ENCODE measurements around the gene SARNP. TPM values are rescaled to one million over a fixed set of nuclear protein-coding genes. Genes with fewer than 3 reads are reported as not detected.

The SARNP gene
- polyA plus RNA-seq, 6 donors from 2014 or later = 92.8 to 128 (median 106) TPM

DNA sequence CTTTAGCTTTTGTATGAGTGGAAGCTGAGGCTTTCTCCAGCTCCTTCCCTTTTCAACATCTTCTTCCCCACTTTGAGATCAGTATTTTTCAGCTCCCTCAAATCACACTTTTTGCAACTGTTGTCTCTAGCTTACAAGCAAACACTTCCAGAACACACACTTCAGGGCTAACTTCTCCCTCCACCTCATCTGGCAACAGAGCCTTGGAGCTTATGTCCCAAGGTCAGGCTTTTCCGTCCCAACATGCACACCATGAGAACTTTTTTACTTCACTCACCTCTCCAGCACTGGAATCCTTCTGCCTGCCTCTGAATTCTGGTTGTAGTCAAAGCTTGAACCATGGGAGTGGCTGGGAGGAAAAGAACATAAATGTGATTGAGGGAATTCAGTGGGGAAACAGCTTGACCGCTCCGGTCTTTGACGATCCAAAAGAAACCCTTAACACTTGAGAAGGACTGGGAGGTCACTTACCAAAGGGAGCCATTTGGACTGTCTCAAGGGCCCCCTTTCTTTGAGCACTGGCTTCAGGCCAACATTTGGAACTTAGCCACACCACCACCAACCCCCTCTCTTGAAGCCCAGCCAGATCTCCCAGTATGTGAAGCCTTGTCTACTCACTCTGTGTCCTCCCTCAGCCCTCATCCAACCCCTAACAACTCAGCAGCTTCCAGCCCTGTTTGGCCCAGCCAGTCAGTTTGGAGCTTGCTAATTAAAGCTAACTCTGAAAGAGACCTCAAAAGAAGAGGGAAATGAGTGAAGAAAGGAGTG lies 105.6 kb downstream of the SARNP start:
- Mint-ChIP-seq H3K36me3 (no peaks in the 10 kb centered on the region), H3K27me3 (peaks cover 14 to 25% (median 14%) of the 10 kb centered on the region in 3 donors), H3K9me3 (no peaks in the 10 kb centered on the region), H3K4me3 (no peak overlapping the region), H3K4me1 (peaks cover 28 to 38% (median 36%) of the 10 kb centered on the region in 3 donors), H3K27ac (no peak overlapping the region)
- DNase-seq (no peak), ATAC-seq (ENCODE audit: low read depth in 2 of 2) (no peak)

GRCh38 chr12:55708695-55709233 lies 108.8 kb downstream of the SARNP start:
- H3K27me3 Mint-ChIP-seq = peaks cover 14 to 30% (median 20%) of the 10 kb centered on the region in 3 donors
- no peak for ATAC-seq (ENCODE audit: low read depth in 2 of 2)
- peaks cover 27 to 31% (median 30%) of the 10 kb centered on the region in 3 donors for H3K4me1 Mint-ChIP-seq
- no peak for DNase-seq
- H3K4me3 Mint-ChIP-seq = peak overlapping the region; percentile 77 to 95 (median 92)
- H3K36me3 Mint-ChIP-seq = no peaks in the 10 kb centered on the region
- peak overlapping the region in 2 of 6 donors; percentile 8 to 47 for H3K27ac Mint-ChIP-seq
- no peaks in the 10 kb centered on the region for H3K9me3 Mint-ChIP-seq

DNA sequence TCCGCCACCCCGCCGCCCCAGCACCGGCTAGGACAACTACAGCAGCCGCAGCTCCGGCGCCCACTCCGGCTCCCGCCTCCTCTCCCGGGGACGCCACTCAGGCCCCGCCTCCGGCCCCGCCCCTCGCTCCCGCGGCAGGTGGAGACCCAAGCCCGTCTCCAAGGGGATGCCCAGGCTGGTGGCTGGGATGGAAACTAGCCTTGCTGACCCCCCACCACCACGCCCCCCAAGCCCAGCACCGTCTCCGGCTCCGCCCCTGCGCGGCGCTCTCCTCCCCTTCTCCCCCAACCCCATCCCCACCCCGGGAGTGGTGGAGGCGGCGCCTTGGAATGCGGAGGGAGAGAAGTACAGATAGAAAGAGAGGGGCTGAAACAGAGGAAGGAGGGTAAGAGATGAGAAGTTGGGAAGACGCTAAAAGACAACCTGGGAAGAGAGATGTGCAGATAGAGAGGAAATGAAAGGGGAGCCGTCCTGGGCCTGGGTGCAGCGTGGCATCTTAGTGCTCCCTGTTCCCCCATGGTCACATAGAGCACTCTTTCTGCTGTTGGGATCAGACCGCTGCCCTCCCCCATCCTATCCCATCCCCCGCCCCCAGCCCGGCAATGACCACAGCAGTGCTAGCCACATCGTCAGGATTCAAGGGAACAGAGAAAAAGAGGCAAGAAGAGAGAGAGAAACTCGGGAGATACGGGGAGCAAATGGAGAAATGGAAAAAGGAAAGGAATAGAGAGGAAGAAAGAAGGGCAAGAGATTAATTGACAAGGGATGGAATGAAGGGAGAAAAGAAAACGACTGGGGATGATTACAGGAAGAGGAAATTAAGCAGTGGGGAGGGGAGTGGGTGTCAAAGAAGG lies 109.5 kb downstream of the SARNP start, which contains the start of gene ITGA7:
Gene ITGA7 (minus strand): TSS at position 64 of the 854 bp plus-strand sequence. CDS start 222 bp downstream, outside the sequence.
- Mint-ChIP-seq H3K9me3 (no peaks in the 10 kb centered on the region), H3K36me3 (no peaks in the 10 kb centered on the region), H3K4me1 (peaks cover 27 to 37% (median 30%) of the 10 kb centered on the region in 3 donors), H3K27ac (peak within 1 kb of the TSS in 4 of 6 donors; percentile 18 to 52 (median 40)), H3K4me3 (peak within 1 kb of the TSS; percentile 77 to 95 (median 92)), H3K27me3 (peaks cover 15 to 30% (median 27%) of the 10 kb centered on the region in 3 donors)
- peak; percentile 31 for DNase-seq
- ATAC-seq (ENCODE audit: low read depth in 2 of 2) = peak; percentile 64 to 66

Other genes starting within 250 kb of the SARNP start
- gene OR2AP1, start 245.3 kb downstream of the SARNP start, polyA plus RNA-seq (ENCODE audit: low read depth in 6 of 6) = not detected
- gene OR10P1, start 180.8 kb downstream of the SARNP start, polyA plus RNA-seq (ENCODE audit: low read depth in 6 of 6) = not detected
- under 1 TPM in 2 of 6 donors, not detected in 4; 0.14 to 0.36 TPM for gene ITGA7, start 109.8 kb downstream of the SARNP start, polyA plus RNA-seq (ENCODE audit: low read depth in 6 of 6)
- 100 to 1,000 TPM; 152 to 259 (median 180) TPM for gene BLOC1S1, start 101.7 kb downstream of the SARNP start, polyA plus RNA-seq (ENCODE audit: low read depth in 6 of 6)
- 1 to 10 TPM in 3 of 6 donors, under 1 TPM in 2, not detected in 1; 0.61 to 3.1 (median 1.3) TPM for gene RDH5, start 97.3 kb downstream of the SARNP start, polyA plus RNA-seq (ENCODE audit: low read depth in 6 of 6)
- 100 to 1,000 TPM; 115 to 150 (median 142) TPM for gene CD63, start 88.7 kb downstream of the SARNP start, polyA plus RNA-seq (ENCODE audit: low read depth in 6 of 6)
- gene GDF11, start 74.6 kb downstream of the SARNP start, polyA plus RNA-seq (ENCODE audit: low read depth in 6 of 6) = 1 to 10 TPM in 3 of 6 donors, under 1 TPM in 3; 0.40 to 1.4 (median 0.83) TPM
- 100 to 1,000 TPM in 3 of 6 donors, 10 to 100 TPM in 3; 73.9 to 114 (median 98.1) TPM for gene ORMDL2, start 317 bp upstream of the SARNP start, polyA plus RNA-seq (ENCODE audit: low read depth in 6 of 6)
- gene DNAJC14, start 11.9 kb upstream of the SARNP start, polyA plus RNA-seq (ENCODE audit: low read depth in 6 of 6) = 10 to 100 TPM; 29.0 to 46.9 (median 37.4) TPM
- gene MMP19, start 25.2 kb upstream of the SARNP start, polyA plus RNA-seq (ENCODE audit: low read depth in 6 of 6) = under 1 TPM in 1 of 6 donors, not detected in 5; 0.21 TPM
- gene PYM1, start 110.2 kb upstream of the SARNP start, polyA plus RNA-seq (ENCODE audit: low read depth in 6 of 6) = 10 to 100 TPM; 60.7 to 88.1 (median 76.5) TPM
- 100 to 1,000 TPM in 1 of 6 donors, 10 to 100 TPM in 5; 64.0 to 119 (median 65.9) TPM for gene DGKA, start 113.4 kb upstream of the SARNP start, polyA plus RNA-seq (ENCODE audit: low read depth in 6 of 6)
- gene PMEL, start 148.3 kb upstream of the SARNP start, polyA plus RNA-seq (ENCODE audit: low read depth in 6 of 6) = under 1 TPM in 1 of 6 donors, not detected in 5; 0.38 TPM
- gene CDK2, start 149.1 kb upstream of the SARNP start, polyA plus RNA-seq (ENCODE audit: low read depth in 6 of 6) = 10 to 100 TPM in 5 of 6 donors, 1 to 10 TPM in 1; 10.0 to 18.6 (median 11.9) TPM
- gene RAB5B, start 156.4 kb upstream of the SARNP start, polyA plus RNA-seq (ENCODE audit: low read depth in 6 of 6) = 10 to 100 TPM; 58.4 to 77.7 (median 68.8) TPM
- under 1 TPM in 4 of 6 donors, not detected in 2; 0.18 to 0.58 (median 0.31) TPM for gene SUOX, start 179.6 kb upstream of the SARNP start, polyA plus RNA-seq (ENCODE audit: low read depth in 6 of 6)
- under 1 TPM in 5 of 6 donors, not detected in 1; 0.14 to 0.32 (median 0.25) TPM for gene IKZF4, start 203.3 kb upstream of the SARNP start, polyA plus RNA-seq (ENCODE audit: low read depth in 6 of 6)
- 100 to 1,000 TPM; 199 to 764 (median 532) TPM for gene RPS26, start 224.2 kb upstream of the SARNP start, polyA plus RNA-seq (ENCODE audit: low read depth in 6 of 6)